Measurements from ENCODE around the gene SSX4.
"Not testable (repeated sequence)": the region's sequence is repeated elsewhere in the genome, so short reads cannot be mapped to it uniquely, and the experiment has no call there.

Gene SSX4, protein sequence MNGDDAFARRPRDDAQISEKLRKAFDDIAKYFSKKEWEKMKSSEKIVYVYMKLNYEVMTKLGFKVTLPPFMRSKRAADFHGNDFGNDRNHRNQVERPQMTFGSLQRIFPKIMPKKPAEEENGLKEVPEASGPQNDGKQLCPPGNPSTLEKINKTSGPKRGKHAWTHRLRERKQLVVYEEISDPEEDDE

DNA sequence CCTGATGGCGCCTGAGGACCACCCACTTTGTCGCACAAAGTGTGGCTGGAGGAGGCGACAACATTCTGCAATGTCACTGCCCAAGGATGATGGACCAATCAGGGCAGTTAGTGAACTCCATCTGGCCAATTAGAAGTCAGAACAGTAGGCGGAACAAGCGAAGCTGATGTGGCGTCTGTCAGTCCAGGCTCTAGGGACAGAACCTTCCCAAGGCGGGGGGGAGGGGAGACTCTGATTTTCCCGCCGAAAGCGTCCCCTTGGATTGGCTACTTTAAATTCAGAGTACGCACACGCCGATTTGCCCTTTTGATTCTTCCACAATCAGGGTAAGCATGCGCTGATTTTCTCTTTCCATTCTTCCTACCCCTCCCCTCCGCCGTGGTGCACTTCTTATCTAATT, at the start of gene SSX4:
Gene SSX4, plus strand, starts transcription at position 301 of the 400 bp plus-strand sequence. CDS start 515 bp downstream, outside the sequence.
- not testable (repeated sequence) for DNase-seq

DNA sequence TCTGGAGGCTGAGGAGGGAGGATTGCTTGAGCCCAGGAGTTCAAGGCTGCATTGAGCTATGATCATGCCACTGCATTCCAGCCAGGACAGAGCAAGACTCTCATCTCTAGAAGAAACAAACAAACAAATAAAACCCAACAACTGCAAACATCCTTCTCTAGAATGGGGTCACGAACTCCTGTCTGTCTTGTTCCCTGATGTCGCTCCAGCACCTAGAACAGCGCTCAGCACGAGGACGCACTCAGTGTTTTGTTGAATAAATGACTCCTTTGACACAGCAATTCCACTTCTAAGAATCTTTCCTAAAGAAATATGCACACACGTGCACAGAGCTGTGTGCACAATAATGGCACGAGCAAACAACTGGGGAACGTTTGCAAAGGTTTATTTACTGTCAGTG, 37.3 kb upstream of the SSX4 start:
- DNase-seq: not testable (repeated sequence)

DNA sequence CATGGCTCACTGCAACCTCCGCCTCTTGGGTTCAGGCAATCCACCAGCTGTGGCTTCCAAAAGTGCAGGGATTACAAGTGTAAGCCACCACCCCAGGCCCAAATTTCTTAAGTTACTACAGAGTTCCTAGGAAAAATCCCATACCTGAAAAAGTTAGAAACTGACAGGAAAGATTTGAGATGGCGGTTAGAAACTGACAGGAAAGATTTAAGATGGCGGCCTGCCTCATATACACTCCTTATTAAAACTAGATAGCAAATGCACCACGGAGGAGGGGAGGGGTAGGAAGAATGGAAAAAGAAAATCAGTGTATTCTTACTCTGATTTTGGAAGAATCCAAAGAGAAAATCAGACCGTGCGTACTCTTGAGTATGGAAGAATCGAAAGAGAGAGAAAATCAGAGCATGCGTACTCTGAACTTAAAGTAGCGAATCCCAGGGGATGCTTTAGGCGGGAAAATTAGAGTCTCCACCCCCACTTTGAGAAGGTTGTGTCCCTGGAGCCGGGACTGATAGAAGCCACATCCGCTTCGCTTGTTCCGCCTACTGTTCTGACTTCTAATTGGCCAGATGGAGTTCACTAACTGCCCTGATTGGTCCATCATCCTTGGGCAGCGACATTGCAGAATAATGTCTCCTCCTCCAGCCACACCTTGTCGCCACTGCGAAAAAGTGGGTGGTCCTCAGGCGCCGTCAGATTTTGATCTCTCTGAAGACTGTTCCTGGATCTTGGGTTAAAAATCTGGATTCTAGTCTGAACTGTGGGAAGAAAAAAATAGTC, 26.8 kb upstream of the SSX4 start, which contains the start of gene SSX3:
Gene SSX3, minus strand, starts transcription at position 389 of the 780 bp plus-strand sequence. CDS start 1,454 bp downstream, outside the sequence.
- not testable (repeated sequence) for DNase-seq

DNA sequence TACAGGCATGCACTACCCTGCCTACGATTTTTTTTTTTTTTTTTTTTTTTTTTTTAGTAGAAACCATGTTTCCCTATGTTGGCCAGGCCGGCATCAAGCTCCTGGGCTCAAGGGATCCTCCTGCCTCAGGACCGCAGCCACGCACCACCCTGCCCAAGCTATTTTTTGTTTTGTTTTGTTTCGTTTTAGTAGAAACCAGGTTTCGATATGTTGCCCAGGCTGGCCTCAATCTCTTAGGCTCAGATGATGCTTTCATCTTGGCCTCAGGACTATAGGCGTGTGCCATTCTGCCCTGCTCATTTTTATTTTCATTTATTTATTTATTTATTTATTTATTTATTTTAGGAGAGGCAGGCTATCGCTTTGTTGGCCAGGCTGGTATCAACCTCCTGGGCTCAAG, 25.7 kb upstream of the SSX4 start:
- no peak for DNase-seq

DNA sequence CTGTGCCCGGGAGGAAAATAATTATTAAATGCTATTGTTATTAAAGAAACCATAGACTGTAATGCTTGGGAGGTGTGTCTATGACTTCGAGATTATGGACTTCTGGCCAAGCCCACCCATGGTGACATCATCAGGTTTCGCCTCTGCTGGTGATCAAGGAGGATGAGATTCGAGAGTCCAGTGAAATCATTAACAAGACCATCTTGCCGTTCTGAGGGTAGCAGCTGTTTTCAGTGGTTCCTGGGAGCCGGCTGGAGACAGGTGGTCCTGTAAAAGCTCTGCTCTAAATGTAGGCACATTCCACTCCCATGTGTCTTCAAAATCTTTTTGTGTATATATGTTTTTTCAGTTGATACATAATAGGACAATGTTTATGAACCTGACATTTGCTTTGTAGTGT, 24.1 kb upstream of the SSX4 start:
- not testable (repeated sequence) for DNase-seq

DNA sequence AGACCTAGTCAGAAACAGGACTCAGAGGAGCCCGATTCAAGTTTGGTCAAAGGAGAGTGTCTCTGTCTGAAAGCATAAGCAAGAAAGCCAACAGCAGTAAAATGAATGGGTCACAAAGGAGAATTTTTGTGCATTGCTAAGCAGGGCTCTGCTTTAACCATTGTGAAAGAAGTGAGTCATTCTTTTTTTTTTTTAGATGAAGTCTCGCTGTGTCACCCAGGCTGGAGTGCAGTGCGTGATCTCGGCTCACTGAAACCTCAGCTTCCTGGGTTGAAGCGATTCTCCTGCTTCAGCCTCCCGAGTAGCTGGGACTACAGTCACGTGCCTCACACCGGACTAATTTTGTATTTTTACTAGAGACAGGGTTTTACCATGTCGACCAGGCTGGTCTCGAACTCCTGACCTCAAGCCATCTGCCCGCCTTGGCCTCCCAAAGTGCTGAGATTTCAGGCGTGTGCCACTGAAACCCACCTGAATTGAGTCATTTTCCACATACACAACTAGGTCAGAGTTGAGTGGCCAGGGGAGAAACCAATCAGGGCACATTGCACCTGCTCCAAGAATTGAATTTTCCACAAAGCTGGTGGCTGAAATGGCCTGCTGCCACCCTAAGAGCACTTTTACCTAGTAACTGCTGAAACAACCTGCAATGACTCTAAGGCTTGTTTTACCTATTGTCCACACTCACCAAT, 15.5 kb upstream of the SSX4 start:
- DNase-seq: not testable (repeated sequence)

DNA sequence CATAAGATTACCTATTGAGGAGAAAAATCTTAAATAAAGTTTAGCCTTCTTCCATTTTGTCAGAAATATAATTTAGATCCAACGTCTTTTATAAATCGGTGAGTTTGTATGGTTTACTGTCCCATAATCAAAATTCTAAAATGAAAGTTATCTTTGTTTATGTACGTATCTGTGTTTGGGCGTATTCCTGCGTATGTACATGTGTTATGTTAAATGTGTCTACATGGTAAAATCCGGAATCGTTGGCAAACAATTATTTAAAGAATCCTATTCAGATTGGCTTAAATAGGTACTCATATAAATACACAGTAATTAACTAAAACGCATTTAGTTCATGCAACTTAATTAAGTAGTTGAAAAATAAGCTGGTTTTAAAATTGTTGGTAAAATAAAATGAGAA, 12.9 kb upstream of the SSX4 start:
- DNase-seq: not testable (repeated sequence)

DNA sequence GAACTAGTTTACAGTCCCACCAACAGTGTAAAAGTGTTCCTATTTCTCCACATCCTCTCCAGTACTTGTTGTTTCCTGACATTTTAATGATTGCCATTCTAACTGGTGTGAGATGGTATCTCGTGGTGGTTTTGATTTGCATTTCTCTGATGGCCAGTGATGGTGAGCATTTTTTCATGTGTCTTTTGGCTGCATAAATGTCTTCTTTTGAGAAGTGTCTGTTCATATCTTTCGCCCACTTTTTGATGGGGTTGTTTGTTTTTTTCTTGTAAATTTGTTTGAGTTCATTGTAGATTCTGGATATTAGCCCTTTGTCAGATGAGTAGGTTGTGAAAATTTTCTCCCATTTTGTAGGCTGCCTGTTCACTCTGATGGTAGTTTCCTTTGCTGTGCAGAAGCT, 13.6 kb downstream of the SSX4 start:
- DNase-seq: not testable (repeated sequence)

DNA sequence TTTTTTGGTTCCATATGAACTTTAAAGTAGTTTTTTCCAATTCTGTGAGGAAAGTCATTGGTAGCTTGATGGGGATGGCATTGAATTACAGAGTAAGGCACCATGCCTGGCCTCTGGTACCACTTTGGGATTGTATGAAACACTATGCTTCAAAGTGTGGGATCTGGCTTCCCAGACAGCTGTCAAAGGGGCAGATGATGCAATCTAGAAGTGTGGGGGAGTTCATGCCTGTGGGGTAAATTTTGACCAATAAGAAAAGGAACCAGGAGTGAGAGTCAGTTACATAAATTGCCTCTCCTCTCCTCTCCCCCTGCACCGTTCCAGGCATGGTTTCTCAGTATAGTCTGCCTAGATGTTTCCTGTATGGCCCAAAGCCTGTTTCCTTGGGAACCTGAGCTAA, 14.5 kb downstream of the SSX4 start:
- DNase-seq: not testable (repeated sequence)

DNA sequence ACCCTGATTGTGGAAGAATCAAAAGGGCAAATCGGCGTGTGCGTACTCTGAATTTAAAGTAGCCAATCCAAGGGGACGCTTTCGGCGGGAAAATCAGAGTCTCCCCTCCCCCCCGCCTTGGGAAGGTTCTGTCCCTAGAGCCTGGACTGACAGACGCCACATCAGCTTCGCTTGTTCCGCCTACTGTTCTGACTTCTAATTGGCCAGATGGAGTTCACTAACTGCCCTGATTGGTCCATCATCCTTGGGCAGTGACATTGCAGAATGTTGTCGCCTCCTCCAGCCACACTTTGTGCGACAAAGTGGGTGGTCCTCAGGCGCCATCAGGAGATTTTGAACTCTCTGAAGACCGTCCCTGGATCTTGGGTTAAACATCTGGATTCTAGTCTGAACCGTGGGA, 28.5 kb downstream of the SSX4 start, which contains the start of gene SSX4B:
Gene SSX4B, minus strand, starts transcription at position 101 of the 400 bp plus-strand sequence. CDS start 588 bp downstream, outside the sequence.
- not testable (repeated sequence) for DNase-seq

DNA sequence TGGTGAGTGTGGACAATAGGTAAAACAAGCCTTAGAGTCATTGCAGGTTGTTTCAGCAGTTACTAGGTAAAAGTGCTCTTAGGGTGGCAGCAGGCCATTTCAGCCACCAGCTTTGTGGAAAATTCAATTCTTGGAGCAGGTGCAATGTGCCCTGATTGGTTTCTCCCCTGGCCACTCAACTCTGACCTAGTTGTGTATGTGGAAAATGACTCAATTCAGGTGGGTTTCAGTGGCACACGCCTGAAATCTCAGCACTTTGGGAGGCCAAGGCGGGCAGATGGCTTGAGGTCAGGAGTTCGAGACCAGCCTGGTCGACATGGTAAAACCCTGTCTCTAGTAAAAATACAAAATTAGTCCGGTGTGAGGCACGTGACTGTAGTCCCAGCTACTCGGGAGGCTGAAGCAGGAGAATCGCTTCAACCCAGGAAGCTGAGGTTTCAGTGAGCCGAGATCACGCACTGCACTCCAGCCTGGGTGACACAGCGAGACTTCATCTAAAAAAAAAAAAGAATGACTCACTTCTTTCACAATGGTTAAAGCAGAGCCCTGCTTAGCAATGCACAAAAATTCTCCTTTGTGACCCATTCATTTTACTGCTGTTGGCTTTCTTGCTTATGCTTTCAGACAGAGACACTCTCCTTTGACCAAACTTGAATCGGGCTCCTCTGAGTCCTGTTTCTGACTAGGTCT, 43.8 kb downstream of the SSX4 start:
- DNase-seq: not testable (repeated sequence)

DNA sequence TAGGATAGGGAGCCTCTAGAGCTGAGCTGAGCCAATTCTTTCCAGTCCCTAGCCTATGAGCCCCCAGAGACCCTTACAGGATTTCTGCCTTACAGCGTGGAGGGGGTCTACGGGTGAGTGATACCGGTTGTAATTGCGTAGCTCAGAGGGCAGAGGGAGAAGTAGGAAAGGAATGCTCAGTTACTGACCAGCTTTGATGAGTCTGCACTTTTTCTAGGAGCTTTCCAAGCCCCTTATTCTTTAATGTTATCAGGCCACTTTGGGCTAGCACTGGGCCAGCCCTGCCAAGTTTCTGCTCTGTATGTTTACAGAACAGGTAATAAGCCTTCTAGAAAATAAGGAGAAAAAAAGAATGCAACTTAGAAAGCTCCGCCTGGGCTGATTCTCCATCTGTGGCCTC, 46.3 kb downstream of the SSX4 start:
- DNase-seq: not testable (repeated sequence)

DNA sequence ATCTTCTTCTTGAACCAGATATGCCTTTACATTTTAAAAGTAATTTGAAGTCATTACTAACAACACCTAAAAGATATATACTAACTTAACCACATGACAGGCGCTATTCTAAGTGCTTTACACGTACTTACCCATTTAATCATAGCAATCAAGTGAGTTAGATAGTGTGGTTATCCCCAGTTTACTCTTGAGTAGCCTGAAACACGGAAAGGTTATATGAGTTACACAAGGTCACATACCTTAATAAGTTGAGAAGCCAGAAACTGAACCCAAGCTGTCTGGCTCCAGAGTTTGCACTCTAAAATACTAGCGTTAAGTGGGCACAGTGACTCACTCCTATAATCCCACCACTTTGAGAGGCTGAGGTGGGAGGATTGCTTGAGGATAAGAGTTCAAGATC, 46.8 kb downstream of the SSX4 start:
- DNase-seq: not testable (repeated sequence)

DNA sequence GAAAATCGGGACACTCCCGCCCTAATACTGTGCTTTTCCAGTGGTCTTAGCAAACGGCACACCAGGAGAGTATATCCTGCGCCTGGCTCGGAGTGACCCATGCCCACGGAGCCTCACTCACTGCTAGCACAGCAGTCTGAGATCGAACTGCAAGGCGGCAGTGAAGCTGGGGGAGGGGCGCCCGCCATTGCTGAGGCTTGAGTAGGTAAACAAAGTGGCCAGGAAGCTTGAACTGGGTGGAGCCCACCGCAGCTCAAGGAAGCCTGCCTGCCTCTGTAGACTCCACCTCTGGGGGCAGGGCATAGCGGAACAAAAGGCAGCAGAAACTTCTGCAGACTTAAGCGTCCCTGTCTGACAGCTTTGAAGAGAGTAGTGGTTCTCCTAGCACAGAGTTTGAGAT, 50.4 kb downstream of the SSX4 start:
- DNase-seq: not testable (repeated sequence)
